Ishikawa (cell line): ENCODE measurements around the gene ITGAX.

ENCODE experiments used
- CEBPB ChIP-seq: IDR thresholded peaks from 2 replicates; pipeline ENCODE4 v1.6.1; 2012
- CREB1 ChIP-seq: IDR thresholded peaks from 2 replicates; pipeline ENCODE4 v1.6.1; 2012; ENCODE audit warnings: low read depth
- EGR1 ChIP-seq: IDR thresholded peaks from 2 replicates; pipeline ENCODE4 v1.6.1; 2012
- EP300 ChIP-seq: IDR thresholded peaks from 2 replicates; pipeline ENCODE4 v1.6.1; 2012; ENCODE audit warnings: borderline replicate concordance
- FOXM1 ChIP-seq: IDR thresholded peaks from 2 replicates; pipeline ENCODE4 v1.6.1; 2012; ENCODE audit warnings: low read depth, borderline replicate concordance
- NFIC ChIP-seq: IDR thresholded peaks from 2 replicates; pipeline ENCODE4 v1.6.1; 2012
- RAD21 ChIP-seq: IDR thresholded peaks from 2 replicates; pipeline ENCODE4 v1.6.1; 2012; ENCODE audit warnings: low read depth
- TAF1 ChIP-seq: IDR thresholded peaks from 2 replicates; pipeline ENCODE4 v1.6.1; 2012; ENCODE audit warnings: low read depth, mild to moderate bottlenecking
- TCF12 ChIP-seq: IDR thresholded peaks from 2 replicates; pipeline ENCODE4 v1.6.1; 2012; ENCODE audit warnings: low read depth
- TEAD4 ChIP-seq: IDR thresholded peaks from 2 replicates; pipeline ENCODE4 v1.6.1; 2012
- YY1 ChIP-seq: IDR thresholded peaks from 2 replicates; pipeline ENCODE4 v1.6.1; 2012; ENCODE audit warnings: low read depth
- ZBTB7A ChIP-seq: IDR thresholded peaks from 2 replicates; pipeline ENCODE4 v1.6.1; 2012; ENCODE audit warnings: low read depth
- TF ChIP-seq, protein P1 (sequence below): IDR thresholded peaks from 2 replicates; pipeline ENCODE4 v1.6.1; 2012
- TF ChIP-seq, protein P2 (sequence below): IDR thresholded peaks from 2 replicates; pipeline ENCODE4 v1.6.1; 2012; ENCODE audit warnings: low read depth, mild to moderate bottlenecking
- TF ChIP-seq, protein P3 (sequence below): IDR thresholded peaks from 2 replicates; pipeline ENCODE4 v1.6.1; 2012

The ITGAX gene

DNA sequence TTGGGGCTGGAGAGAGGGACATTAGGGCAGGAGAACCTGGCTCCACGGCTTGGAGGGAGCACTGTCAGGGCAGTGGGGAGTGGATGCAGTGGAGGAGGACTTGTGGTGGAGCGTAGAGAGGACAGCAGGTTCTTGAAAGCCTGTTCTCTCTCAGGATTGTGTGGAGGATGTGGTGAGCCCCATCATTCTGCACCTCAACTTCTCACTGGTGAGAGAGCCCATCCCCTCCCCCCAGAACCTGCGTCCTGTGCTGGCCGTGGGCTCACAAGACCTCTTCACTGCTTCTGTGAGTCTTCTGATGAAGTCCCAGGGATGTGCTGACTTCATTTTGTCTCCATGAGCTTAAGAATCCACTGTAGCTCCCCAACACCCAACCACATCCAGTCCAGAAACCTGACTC lies 59.7 kb downstream of the ITGAX start:
- TF ChIP-seq ZBTB7A (no peak), EGR1 (no peak)

DNA sequence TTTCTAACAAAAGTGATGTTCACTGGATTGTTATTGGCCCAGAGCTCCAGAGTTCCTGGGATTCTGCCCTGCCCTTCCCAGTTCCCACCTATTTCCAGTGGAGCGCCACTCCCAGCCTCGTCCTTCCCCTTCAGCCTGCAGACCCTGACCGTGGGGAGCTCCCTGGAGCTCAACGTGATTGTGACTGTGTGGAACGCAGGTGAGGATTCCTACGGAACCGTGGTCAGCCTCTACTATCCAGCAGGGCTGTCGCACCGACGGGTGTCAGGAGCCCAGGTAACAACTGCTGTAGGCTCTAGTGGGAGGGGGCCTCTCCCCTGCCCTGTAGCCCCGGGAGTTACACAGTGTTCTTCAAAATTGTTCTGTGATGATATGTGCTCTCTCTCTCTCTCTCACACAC lies 61.4 kb downstream of the ITGAX start:
- TF ChIP-seq CEBPB, result no peak

DNA sequence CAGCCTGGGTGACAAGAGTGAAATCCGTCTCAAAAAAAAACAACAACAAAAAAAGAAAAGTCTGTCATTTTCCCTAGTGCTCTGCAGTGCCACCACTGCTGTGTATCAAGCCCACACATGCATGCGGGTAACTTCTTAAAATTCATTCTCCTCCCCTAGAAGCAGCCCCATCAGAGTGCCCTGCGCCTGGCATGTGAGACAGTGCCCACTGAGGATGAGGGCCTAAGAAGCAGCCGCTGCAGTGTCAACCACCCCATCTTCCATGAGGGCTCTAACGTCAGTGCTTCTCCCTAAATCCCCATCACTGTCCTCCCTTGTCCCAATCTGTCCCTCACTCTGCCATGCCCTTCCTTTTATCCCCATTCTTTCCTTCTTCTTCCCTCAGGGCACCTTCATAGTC lies 62.9 kb downstream of the ITGAX start:
- TF ChIP-seq EP300 (no peak), RAD21 (no peak), EGR1 (no peak), TAF1 (no peak)
- TF ChIP-seq, protein P1, sequence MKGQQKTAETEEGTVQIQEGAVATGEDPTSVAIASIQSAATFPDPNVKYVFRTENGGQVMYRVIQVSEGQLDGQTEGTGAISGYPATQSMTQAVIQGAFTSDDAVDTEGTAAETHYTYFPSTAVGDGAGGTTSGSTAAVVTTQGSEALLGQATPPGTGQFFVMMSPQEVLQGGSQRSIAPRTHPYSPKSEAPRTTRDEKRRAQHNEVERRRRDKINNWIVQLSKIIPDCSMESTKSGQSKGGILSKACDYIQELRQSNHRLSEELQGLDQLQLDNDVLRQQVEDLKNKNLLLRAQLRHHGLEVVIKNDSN, result no peak

DNA sequence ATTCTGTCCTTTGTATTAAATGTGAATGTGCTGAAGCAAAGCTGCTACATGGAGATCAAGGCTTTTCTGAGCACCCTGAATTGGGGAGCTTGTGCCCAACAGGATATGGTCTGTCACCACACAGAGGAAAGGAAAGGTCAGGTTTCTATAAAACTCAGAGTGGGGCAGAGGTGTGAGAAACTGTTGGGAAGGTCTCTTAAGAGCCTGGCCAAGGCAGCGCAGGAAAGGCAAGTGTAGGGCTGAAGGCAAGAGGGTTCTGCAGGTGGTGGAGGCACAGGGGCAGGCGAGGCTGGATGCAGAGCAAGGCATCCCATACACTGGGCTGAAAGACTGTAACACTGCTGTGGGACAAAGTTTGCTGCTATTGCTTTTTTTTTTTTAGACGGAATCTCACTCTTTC lies 65.1 kb downstream of the ITGAX start:
- TF ChIP-seq CREB1 (no peak), NFIC (no peak), RAD21 (no peak), TCF12 (no peak), TAF1 (no peak), YY1 (no peak)
- TF ChIP-seq, protein P1, result no peak

DNA sequence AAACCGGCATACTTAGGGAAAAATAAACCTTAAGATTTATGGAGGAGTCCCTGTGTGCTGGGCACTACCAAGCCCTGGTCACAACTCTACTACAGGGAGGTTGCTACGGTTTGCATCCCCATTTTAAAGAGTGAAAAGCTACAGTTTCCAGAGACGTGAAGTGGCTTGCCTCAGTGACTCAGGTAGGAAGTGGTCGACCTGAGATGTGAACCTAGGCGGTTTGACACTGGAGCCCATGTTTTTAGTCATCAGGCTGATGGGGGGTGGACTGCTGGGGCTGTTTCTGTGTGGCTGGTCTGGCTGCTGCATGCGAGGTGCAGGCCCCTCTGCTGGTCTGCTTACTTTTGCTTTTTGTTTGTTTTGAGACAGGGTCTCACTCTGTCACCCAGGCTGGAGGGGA lies 66.6 kb downstream of the ITGAX start:
- TF ChIP-seq EGR1 (no peak), CREB1 (no peak), EP300 (no peak), ZBTB7A (no peak), TCF12 (no peak), FOXM1 (no peak), TAF1 (no peak), YY1 (no peak), TEAD4 (no peak), NFIC (no peak), CEBPB (no peak), RAD21 (no peak)
- TF ChIP-seq, protein P1, result no peak
- TF ChIP-seq, protein P2, sequence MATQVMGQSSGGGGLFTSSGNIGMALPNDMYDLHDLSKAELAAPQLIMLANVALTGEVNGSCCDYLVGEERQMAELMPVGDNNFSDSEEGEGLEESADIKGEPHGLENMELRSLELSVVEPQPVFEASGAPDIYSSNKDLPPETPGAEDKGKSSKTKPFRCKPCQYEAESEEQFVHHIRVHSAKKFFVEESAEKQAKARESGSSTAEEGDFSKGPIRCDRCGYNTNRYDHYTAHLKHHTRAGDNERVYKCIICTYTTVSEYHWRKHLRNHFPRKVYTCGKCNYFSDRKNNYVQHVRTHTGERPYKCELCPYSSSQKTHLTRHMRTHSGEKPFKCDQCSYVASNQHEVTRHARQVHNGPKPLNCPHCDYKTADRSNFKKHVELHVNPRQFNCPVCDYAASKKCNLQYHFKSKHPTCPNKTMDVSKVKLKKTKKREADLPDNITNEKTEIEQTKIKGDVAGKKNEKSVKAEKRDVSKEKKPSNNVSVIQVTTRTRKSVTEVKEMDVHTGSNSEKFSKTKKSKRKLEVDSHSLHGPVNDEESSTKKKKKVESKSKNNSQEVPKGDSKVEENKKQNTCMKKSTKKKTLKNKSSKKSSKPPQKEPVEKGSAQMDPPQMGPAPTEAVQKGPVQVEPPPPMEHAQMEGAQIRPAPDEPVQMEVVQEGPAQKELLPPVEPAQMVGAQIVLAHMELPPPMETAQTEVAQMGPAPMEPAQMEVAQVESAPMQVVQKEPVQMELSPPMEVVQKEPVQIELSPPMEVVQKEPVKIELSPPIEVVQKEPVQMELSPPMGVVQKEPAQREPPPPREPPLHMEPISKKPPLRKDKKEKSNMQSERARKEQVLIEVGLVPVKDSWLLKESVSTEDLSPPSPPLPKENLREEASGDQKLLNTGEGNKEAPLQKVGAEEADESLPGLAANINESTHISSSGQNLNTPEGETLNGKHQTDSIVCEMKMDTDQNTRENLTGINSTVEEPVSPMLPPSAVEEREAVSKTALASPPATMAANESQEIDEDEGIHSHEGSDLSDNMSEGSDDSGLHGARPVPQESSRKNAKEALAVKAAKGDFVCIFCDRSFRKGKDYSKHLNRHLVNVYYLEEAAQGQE, result no peak
- TF ChIP-seq, protein P3, sequence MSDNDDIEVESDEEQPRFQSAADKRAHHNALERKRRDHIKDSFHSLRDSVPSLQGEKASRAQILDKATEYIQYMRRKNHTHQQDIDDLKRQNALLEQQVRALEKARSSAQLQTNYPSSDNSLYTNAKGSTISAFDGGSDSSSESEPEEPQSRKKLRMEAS, result no peak

DNA sequence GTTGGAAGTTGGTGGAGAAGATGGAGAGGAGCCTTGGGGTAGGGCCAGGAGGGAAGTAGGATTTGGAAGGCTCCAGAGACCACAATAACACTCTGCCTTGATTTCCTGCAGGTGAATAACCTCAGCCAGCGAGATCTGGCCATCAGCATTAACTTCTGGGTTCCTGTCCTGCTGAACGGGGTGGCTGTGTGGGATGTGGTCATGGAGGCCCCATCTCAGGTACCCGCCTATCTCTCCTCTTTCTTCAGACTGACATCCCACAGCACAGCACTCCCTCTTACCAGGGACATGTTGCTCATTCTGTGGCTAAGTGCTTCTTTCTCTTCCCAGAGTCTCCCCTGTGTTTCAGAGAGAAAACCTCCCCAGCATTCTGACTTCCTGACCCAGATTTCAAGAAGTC lies 68.3 kb downstream of the ITGAX start:
- TF ChIP-seq EGR1, result no peak
- no peak for TF ChIP-seq RAD21
- TF ChIP-seq, protein P3, result no peak
- no peak for TF ChIP-seq TCF12
- TF ChIP-seq, protein P2, result no peak
- TF ChIP-seq CEBPB, result no peak
- TF ChIP-seq YY1, result no peak
- TF ChIP-seq, protein P1, result no peak
- no peak for TF ChIP-seq TEAD4
- no peak for TF ChIP-seq FOXM1
- no peak for TF ChIP-seq CREB1
- TF ChIP-seq ZBTB7A, result no peak
- no peak for TF ChIP-seq TAF1
- no peak for TF ChIP-seq EP300
- no peak for TF ChIP-seq NFIC
